ENCODE data around the gene GPRC5C. TPM values are rescaled to one million over a fixed set of nuclear protein-coding genes. Genes with fewer than 3 reads are reported as not detected.

Gene GPRC5C
- total and polyA plus RNA-seq, 2 donors (not counting 1 experiment from before 2014, with no cell fraction given), result 0.66 to 1.1 TPM

- ATAC-seq (ENCODE audit: low read depth) (no peak), DNase-seq (no peak)
- H3K27ac ChIP-seq (ENCODE audit: low read length in 2 of 2), result no peak overlapping the region
- TF ChIP-seq EZH2 (IDR thresholded peaks at IDR 0.05; ENCODE audit: borderline replicate concordance, insufficient read depth, low read depth, low read length, poor library complexity, severe bottlenecking) (no peak), CTCF (IDR thresholded peaks at IDR 0.05) (no peak)
- H3K4me3 ChIP-seq (ENCODE audit: control extremely low read depth in 1 of 5, extremely low read depth in 1 of 5, insufficient read depth in 1 of 5, low read depth in 2 of 5, low read length in 4 of 5), result no peak overlapping the region
- Mint-ChIP-seq H3K4me1 (peaks cover 13% of the 10 kb centered on the region), H3K4me3 (no peak overlapping the region), H3K27me3 (peaks cover 20% of the 10 kb centered on the region), H3K9me3 (ENCODE audit: insufficient read depth) (no peaks in the 10 kb centered on the region), H3K27ac (no peak overlapping the region)
- no peak overlapping the region for H3K9ac ChIP-seq (ENCODE audit: low read length)
- no peaks in the 10 kb centered on the region for H3K79me2 ChIP-seq (ENCODE audit: control insufficient read depth, insufficient read depth, low read length)
- H3K27me3 ChIP-seq (replicated peaks in 1 of 4; ENCODE audit: control extremely low read depth in 1 of 4, control insufficient read depth in 3 of 4, insufficient read depth in 4 of 4, low read length in 3 of 4), result peaks cover 0 to 17% (median under 1%) of the 10 kb centered on the region in 4 experiments
- 90% methylated on average over 11 of the region's 11 CpGs for WGBS (ENCODE audit: insufficient coverage)
- intact Hi-C loops (cut with micrococcal nuclease), result no loop called here
- H4K20me1 ChIP-seq (ENCODE audit: control insufficient read depth, insufficient read depth, low read length, poor library complexity, severe bottlenecking), result no peaks in the 10 kb centered on the region
- H2AFZ ChIP-seq (ENCODE audit: insufficient read depth, low read depth, low read length, poor library complexity, severe bottlenecking), result no peak overlapping the region
- no peak overlapping the region for H3K4me2 ChIP-seq (replicated peaks; ENCODE audit: low read depth, low read length, poor library complexity, severe bottlenecking)
- peaks cover 13 to 16% of the 10 kb centered on the region in 2 donors for H3K4me1 ChIP-seq (ENCODE audit: control insufficient read depth in 2 of 2, insufficient read depth in 2 of 2, low read length in 2 of 2)
- H3K36me3 ChIP-seq (replicated peaks in 1 of 2; ENCODE audit: control extremely low read depth in 1 of 2, control insufficient read depth in 1 of 2, extremely low read depth in 1 of 2, insufficient read depth in 2 of 2, low read length in 1 of 2), result no peaks in the 10 kb centered on the region
- peaks cover 0 to 4% (median 0%) of the 10 kb centered on the region in 3 donors for H3K9me3 ChIP-seq (ENCODE audit: control extremely low read depth in 1 of 3, control insufficient read depth in 2 of 3, insufficient read depth in 1 of 3, low read length in 2 of 3)
- ChIA-PET CTCF (interaction anchor here (1.8 kb wide), 1 partner anchor 10 kb away, joined by 11 read pairs; no protein-coding TSS in a partner anchor), POLR2A (no interaction called here)
Measured at GRCh38 chr17:74447628-74448159, 15.8 kb downstream of the GPRC5C start.

GRCh38 chr17:74448756-74449155, 16.9 kb downstream of the GPRC5C start:
- H3K4me2 ChIP-seq (replicated peaks; ENCODE audit: low read depth, low read length, poor library complexity, severe bottlenecking), result no peak overlapping the region
- H3K4me3 Mint-ChIP-seq, result no peak overlapping the region
- H3K27me3 Mint-ChIP-seq, result peaks cover 27% of the 10 kb centered on the region
- no peak overlapping the region for H3K4me3 ChIP-seq (ENCODE audit: control extremely low read depth in 1 of 5, extremely low read depth in 1 of 5, insufficient read depth in 1 of 5, low read depth in 2 of 5, low read length in 4 of 5)
- H3K27ac ChIP-seq (ENCODE audit: low read length in 2 of 2), result no peak overlapping the region
- TF ChIP-seq CTCF (IDR thresholded peaks at IDR 0.05) (no peak), EZH2 (IDR thresholded peaks at IDR 0.05; ENCODE audit: borderline replicate concordance, insufficient read depth, low read depth, low read length, poor library complexity, severe bottlenecking) (no peak)
- peaks cover 0 to 6% (median 0%) of the 10 kb centered on the region in 3 donors for H3K9me3 ChIP-seq (ENCODE audit: control extremely low read depth in 1 of 3, control insufficient read depth in 2 of 3, insufficient read depth in 1 of 3, low read length in 2 of 3)
- ChIA-PET POLR2A (no interaction called here), CTCF (interaction anchor here (0.8 kb wide), 1 partner anchor 8 kb away, joined by 3 read pairs; no protein-coding TSS in a partner anchor)
- intact Hi-C loops (cut with micrococcal nuclease), result no loop called here
- H3K4me1 ChIP-seq (ENCODE audit: control insufficient read depth in 2 of 2, insufficient read depth in 2 of 2, low read length in 2 of 2), result peaks cover 8 to 11% of the 10 kb centered on the region in 2 donors
- no peaks in the 10 kb centered on the region for H3K79me2 ChIP-seq (ENCODE audit: control insufficient read depth, insufficient read depth, low read length)
- H4K20me1 ChIP-seq (ENCODE audit: control insufficient read depth, insufficient read depth, low read length, poor library complexity, severe bottlenecking), result no peaks in the 10 kb centered on the region
- peaks cover 2% of the 10 kb centered on the region for H3K4me1 Mint-ChIP-seq
- H3K27me3 ChIP-seq (replicated peaks in 1 of 4; ENCODE audit: control extremely low read depth in 1 of 4, control insufficient read depth in 3 of 4, insufficient read depth in 4 of 4, low read length in 3 of 4), result peaks cover 0 to 27% (median 5%) of the 10 kb centered on the region in 4 experiments
- ATAC-seq (ENCODE audit: low read depth), result no peak
- no peaks in the 10 kb centered on the region for H3K9me3 Mint-ChIP-seq (ENCODE audit: insufficient read depth)
- no peak overlapping the region for H3K27ac Mint-ChIP-seq
- no peak overlapping the region for H2AFZ ChIP-seq (ENCODE audit: insufficient read depth, low read depth, low read length, poor library complexity, severe bottlenecking)
- H3K36me3 ChIP-seq (replicated peaks in 1 of 2; ENCODE audit: control extremely low read depth in 1 of 2, control insufficient read depth in 1 of 2, extremely low read depth in 1 of 2, insufficient read depth in 2 of 2, low read length in 1 of 2), result no peaks in the 10 kb centered on the region
- 94% methylated on average over 8 of the region's 8 CpGs for WGBS (ENCODE audit: insufficient coverage)
- no peak for DNase-seq
- H3K9ac ChIP-seq (ENCODE audit: low read length), result no peak overlapping the region

Data from B cell (primary cell).